HG03103 (cell line): Measurements from ENCODE around the gene ZNF184.

Source experiments
- ATAC-seq: cut with Tn5 transposase; IDR thresholded peaks from one replicate; pipeline ENCODE4 v1.9.1; 2021; ENCODE audit warnings: low read depth; ENCODE audit not compliant: unreplicated experiment

The ZNF184 gene

DNA sequence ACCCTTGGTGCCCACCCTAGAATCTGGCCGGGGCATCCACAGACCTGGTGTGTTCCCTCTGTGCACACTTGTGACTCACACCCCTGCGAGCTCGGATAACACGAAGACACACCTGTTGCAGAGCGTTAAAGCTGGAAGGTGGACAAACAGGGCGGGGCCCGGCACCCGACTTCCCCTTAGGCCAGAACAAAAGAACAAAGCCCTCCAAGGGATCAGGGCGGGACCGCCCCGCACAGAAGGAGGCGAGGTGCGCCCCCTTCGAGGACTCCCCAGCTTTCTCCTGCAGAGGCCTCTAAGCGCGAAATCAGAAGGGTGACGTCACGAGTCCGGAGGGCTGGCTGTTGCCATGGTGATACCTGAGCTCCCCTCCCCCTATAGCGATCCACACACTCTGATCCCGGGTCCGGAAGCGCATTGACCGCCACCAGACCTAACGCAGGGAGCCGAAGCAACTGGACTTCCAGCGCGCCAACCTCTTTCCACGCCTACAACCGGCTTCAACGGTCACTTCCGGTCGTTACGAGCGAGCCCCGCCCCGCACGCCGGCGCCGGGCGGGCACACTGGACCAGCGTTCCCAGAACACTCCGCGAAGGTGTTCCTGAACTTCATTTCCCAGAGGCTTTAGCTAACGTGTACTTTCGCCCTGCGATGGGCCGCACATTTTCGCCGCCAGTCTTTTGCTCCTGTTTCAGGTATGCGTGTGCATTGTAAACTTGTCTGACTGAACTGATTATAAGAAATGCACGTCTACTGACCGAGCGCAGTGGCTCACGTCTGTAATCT is at the start of gene ZNF184:
ZNF184 (minus strand) TSS at position 489 of the 784 bp plus-strand sequence. CDS start 811 bp downstream, outside the sequence.
- ATAC-seq: peak; percentile 76

DNA sequence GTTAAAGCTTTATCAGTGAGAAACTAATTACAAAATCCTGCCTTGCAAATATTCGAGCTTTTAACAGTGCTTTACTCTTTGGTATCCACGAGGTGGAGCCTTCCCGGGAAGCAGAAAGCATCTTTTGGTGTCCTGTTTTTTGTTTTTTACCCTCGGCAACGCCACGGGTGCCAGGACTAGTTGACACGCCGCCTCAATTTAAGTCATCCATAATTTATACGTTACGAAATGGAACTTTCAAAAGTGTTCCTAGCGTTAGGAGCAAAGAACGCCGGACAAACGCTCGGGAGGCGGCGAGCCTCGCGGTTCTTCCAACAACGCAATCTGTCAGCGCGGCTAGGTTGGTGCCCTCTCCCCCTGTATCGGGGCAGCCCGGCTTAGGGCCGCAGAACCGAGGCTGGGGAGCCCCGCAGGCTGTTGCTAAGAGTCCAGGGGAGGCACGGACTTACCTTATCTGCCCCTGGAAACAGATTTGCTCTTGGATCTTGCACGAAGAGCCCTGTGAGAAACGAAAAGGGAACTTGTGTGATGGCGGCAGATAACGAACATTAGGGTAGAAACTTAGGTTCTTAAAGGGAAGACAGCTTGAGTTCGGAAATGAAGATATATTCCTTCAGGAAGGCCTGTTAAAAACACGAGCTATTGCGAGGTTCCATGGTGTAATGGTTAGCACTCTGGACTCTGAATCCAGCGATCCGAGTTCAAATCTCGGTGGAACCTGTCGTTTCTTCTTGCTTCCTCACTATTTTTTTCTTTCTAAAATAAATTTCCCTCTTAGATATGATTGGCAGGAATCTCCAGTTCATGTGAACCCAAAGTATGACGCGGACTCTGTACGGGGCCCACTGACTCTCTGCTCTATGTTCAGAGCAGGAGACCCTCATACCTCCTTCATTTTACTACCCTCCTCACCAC is 46.2 kb upstream of the ZNF184 start:
- ATAC-seq: peak; percentile 52

DNA sequence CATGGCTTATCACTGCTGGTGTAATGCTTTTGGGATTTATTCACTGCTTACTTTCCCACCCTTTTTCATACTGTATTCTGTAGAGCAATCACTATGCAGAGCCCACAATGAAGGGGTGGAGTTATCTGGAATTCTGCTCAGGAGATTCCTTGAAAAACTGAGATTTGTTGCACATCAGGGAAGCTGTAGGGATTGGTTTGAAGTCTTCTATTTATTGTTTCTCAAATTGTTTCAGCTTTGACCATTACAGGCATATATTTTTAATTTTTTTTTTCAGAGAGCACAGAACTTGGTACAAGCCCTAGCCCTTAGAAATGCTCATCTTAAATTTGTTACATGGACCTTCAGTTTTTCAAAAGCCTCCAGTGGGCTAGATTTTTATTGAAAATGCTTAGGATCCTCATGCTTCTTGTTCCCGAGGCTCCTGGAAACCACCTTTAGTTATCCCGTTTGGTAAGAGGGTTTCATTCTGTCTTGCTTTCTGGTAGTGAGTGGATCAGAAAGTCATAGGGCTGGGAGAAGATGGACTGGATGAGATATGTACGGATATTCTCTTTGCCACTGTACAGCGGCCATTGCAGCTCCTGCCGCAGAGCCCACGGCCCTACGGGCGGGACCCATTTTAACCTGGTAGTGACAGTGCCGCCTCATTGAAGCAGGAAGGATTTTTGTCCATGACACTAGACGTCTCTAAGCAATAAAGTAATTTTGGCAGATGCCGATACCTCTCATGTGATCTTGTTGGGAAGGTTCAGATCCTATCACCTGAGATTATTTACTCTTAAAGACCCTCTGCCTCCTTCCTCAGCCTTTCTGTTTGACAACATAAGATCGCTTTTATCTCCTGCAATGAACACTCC is 45.3 kb upstream of the ZNF184 start:
- ATAC-seq: no peak

DNA sequence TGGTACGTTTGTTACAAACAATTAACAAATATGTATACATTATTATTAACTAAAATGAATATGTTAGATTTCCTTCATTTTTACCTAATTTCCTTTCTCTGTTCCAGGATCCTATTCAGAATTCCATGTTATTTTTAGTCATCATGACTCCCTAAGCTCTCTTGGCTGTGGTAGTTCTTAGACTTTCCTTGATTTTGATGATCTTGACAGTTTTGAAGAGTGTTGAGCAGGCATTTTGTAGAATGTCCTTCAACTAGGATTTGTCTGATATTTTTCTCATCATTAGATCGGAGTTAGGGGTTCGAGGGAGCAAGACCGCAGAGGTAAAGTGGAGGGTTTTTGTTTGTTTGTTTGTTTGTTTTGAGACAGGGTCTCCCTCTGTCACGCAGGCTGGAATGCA is 44.3 kb upstream of the ZNF184 start:
- ATAC-seq: no peak

DNA sequence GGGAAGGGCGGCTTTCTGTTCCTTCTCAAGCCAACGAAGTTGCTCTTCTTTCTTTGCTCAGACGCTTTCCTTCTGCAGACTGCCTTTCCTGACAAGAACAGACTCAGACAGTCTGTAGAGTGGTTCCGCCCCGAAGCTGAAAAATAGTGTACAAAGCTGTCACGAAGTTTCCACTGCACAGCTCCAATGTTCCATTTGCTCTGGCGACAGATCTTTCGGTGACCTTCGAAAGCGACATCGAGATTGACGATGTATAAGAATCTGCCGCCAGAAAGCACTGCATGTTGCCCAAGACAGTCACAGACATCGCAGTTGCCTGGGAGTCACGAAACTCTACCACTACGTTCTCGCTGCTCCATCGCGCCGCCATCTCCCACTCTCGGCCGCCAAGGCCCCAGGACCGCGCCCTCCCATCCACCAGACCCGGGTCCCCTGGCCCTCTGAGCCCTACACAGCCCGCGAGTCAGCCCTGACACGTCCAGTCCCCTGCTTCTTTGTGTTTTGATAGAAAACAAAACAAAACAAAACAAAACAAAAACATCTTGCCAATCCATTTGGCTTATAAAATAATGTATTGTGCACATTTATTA is 42.1 kb upstream of the ZNF184 start:
- no peak for ATAC-seq

DNA sequence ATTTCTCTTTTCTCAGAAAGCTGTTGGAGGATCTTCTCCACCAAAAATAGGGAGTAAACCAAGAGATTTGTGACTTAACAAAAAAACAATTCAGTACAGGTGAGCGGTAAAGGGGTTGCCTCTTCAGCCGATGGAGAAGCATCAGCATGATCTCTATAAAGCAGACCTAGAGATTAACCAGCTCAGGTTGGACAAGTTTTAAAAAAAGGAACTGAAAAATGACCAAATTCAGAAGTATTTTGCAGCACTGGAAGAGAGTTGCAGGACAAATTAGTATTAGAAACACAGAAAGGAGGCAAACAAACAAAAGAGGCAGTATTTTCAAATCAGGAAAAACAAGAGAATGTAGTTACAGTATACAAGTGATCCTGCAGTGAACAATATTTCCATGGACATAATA is 39.6 kb upstream of the ZNF184 start:
- no peak for ATAC-seq

DNA sequence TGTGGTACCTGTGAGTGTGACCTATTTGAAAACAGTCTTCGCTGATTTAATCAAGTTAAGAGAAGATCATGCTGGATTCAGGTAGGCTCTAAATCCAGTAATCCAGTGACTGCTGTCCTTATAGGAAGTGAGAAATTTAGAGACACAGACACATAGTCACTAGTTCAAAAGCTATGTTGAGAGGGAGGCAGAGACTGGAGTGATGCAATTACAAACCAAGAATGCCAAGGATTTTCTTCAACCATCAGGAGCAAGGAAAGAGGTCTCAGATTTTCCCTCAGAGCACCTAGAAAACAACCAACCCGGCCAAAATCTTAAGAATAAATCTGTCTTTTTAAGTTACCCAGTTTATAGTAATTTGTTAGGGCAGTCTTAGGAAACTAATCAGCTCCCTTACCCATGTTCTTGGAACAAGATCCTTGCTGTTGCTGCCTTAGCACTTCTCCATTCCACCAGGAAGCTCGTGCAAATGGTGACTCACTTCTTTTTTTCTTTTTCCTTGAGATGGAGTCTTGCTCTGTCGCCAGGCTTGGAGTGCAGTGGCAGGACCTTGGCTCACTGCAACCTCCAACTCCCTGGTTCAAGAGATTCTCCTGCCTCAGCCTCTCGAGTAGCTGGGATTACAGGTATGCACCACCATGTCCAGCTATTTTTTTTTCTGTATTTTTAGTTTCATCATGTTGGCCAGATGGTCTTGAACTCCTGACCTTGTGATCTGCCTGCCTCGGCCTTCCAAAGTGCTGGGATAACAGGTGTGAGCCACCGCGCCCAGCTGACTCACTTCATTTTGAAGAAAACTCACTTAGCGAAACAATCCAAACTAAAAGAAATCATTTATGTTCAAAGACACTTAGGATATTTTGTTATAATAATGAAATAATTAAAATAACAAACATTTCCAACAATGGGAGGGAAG is 34.4 kb upstream of the ZNF184 start:
- no peak for ATAC-seq

DNA sequence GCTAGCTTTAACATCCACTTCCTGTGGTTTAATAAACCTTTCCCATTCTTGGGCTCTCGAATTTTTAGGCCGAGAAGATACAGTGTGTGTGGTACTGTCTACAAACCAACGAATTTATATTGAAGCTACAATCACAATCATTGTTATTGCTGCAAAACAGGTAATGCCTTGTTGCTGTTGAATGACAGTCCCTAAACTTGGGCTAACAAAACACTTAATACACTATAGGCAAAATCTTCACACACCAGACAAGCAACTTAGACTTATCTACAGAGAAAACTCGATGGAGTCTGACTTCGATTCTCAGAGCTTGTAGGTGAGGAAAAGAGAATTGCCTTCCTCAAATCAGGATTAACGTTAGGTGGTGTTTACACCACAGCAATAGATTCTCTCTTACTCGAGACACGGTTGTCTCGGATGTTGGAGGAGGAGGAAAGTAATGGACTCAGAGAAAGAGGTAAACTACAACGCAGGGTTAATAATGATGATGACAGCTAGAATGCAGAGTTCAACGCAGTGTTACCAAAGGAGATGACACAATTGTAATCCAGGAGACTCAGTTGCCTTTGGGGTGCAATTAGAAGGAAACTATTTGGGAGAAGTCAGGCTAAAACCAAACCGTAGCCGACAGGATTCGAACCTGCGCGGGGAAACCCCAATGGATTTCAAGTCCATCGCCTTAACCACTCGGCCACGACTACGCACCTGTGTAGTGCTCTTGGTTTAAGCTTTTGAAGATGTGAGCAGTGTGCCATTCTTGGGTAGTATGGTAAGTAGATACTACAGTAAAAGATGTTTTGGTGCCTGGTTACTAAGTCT is 32.5 kb upstream of the ZNF184 start:
- no peak for ATAC-seq

DNA sequence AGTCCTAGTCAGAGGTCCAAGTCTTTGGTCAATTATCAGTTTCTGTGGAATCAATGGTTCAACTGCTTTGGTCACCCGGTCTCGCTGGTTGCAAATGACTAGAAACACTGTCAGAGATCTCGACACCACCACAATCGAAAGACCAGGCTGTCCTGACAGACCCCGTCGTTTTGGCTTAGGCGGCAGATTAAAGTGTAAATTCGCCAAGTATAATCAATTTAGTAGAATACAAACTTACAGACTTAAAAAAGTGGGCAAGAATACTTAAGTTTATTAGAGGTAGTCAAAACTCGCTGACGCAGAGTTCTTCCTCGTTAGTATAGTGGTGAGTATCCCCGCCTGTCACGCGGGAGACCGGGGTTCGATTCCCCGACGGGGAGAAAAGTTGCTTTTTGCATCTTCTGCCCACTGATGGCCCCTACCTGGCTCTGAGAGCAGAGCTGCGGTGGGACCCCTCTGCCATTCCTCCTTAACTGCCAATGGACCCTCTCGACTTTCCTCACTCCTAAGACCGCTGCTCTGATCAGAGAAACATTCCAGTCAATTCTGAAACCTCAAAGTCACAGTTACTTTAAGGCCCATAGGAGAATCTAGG is 30.6 kb upstream of the ZNF184 start:
- ATAC-seq: no peak

DNA sequence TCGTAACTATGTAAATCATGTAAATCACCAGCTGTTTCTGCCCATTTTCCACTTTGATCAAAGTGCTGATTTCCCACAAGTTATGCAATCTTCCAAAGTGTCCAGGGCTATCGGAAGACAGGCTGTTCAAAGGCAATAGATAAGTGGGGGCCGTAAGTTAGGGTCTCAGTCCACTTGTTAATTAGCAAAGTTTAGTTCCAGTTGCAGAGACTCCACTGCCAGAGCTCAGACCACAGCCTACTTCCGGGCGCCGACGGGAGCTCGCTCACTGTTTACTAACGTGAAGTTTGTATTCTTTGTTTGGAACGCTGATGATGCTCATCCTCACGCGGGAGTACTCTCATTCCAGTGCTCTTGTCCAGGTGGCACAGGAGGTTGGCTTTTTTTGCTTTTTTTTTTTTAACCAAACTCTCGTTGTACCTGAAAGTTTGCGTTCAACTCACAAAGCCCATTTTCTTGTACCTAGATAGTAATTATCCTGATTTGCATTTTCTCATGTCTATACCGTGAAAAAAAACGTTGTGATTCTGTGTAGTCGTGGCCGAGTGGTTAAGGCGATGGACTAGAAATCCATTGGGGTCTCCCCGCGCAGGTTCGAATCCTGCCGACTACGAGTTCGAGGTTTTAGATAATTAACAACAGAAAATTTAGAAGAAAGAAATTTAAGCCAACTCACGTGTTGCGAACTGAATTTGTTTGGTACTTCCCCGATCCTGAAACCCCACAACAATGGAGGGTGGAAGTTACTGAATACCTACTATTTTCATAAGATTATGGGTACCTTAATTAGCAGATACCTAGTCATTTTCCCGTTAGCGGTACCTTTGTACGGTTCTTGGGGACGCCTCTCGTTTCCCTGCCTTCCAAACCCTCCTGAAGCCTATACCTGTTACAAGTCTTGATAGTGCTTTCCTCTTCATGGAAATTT is 29.9 kb upstream of the ZNF184 start:
- no peak for ATAC-seq

DNA sequence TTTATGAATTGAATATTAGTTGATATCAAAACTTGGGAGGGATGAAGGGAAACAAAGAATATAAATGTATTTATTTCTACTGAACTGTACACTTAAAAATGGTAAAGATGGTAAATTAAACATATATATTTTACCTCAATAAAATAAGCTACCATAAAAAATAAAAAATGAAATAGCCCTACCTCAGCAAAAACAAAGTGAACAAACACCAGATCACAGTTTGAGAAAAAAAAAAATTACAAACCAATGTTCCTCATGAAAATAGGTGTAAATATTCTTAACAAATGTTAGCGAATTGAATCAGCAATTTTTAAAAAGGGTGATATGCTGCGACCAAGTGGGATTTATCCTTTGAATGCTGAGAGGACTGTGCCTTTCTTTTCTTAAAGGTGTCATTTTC is 28.3 kb upstream of the ZNF184 start:
- ATAC-seq: no peak

DNA sequence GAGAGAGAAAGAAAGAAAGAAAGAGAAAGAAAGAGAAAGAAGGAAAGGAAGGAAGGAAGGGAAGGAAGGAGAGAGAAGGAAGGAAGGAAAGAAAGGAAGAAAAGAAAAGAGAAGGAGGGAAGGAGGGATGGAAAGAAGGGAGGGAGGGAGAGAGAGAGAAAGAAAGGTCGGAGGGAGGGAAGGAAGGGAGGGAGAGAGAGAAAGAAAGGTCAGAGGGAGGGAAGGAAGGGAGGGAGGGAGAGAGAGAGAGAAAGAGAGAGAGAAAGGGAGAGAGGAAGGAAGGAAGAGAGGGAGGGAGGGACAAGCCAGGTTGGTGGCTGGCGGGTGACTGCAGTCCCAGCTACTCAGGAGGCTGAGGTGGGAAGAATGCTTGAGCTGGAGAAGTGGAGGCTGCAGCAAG is 27.3 kb upstream of the ZNF184 start:
- ATAC-seq: no peak

DNA sequence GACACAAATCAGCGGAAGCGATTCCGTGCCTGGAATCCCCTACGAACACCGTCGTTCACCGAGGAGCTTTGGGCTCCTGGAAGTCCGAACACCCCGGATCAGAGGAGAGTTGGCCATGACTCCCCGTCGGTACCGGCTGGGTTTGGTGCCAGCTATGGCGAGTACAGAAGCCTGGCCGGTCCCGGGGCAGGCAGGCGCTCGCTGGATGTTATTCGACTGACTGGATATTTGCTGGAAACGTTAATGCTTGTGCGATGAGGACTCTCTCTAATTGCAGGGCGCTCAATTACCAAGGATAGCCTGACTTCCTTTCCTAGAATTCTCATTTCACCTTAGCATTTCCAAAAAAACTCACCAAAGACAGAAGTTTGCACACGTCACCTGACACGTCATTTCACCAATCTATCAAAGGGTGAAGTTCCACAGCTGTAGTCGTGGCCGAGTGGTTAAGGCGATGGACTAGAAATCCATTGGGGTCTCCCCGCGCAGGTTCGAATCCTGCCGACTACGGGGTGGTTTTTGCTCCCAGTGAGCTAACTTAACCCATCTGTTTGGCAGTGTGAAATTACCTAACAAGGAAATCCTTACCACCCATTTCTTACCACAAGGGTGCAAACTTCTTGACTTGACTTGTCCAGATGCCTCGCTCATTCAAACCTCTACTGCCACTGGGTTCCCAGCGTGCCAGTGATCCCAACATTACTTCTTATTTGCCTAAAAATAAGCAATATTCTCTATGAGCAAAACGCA is 22.7 kb upstream of the ZNF184 start:
- ATAC-seq: no peak

DNA sequence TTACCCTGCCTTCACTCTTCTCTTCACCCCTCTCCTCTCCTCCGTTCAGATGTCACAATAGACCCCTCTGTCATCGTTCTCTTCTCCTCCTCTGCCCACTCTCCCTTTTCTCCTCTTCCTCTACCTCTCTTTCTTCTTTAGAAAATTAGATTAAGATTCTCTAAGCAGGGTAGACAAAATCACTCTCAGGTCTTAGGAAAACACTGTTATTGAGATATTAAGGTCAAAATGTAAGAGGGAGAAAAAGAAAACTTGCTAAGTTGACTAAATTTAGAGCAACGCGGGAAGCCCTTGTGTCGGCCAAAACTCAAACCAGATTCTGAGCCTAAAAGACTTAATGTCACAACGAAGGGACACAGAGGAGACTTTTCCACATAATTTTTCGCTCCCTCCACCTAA is 22.1 kb upstream of the ZNF184 start:
- no peak for ATAC-seq

DNA sequence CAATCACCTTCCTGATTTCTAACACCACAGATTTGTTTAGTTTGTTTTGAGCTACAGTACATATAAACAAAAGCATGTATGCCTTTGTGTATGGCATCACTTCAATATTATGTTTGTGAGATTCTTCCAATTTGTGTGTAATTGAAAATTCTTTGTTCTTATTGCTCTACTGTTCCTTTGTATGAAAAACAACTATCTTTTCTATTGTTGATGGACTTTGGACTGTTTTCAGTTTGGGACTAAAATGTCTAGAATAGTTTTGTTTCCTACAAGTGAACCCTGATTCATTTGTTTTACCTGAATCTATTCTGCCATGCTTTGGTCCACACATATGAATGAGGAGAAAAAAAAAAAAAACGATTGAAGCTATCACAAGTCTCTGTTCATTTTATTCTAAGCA is 21.2 kb upstream of the ZNF184 start:
- no peak for ATAC-seq

DNA sequence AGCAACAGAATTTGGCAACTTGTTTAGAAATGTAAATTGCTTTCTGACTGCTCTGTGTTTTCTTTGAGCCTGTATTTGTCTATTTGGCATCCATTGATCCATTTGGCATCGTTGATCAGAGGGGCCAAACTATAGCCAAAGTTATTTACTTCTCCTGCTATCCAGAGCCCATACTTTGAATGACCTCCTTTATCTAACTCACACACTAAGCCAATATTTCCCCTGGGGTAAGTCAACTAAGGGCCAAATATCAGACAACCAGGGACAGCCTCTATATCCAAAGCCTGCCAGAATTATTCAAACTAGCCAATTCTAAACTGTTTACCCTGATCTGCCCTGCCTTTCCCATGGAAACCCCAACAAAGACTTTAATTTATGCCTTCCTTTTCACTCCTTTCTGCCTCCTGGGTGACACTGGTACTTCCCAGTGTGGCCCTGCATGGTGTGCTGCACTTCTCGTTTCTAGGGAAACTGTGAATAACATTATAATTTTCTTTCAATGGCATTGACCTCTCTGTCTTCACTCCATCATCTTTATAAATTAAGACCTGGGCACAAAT is 19.8 kb upstream of the ZNF184 start:
- ATAC-seq: no peak
